Stimulated activated naive CD4-positive, alpha-beta T cell treated with Interleukin-2 at 50 U/mL for 16 hours (primary cell): Measurements from ENCODE around the gene CLIP4.

Experiments used
- DNase-seq: peaks from one replicate; lab custom pipeline; 2025; lab: John Stamatoyannopoulos, UW

Gene CLIP4

GRCh38 chr2:29139152-29139551, 23.9 kb downstream of the CLIP4 start:
- DNase-seq, result no peak

- DNase-seq, result no peak
Measured at GRCh38 chr2:29139731-29140130, 24.5 kb downstream of the CLIP4 start.

DNA sequence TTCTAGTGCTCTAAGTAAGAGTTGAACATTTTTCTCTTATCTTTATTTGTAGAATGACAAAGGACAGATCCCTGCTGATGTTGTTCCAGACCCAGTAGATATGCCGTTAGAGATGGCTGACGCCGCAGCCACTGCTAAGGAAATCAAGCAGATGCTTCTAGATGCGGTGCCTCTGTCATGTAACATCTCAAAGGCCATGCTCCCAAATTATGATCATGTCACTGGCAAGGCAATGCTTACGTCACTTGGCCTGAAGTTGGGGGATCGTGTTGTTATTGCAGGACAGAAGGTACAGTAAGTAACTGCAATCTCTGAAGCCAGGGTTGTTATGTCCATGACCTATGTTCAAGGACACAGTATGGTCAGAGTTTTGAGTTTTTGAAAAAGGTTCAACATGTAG, 28.4 kb downstream of the CLIP4 start:
- DNase-seq, result no peak

GRCh38 chr2:29146197-29146596, 31.0 kb downstream of the CLIP4 start:
- no peak for DNase-seq

DNA sequence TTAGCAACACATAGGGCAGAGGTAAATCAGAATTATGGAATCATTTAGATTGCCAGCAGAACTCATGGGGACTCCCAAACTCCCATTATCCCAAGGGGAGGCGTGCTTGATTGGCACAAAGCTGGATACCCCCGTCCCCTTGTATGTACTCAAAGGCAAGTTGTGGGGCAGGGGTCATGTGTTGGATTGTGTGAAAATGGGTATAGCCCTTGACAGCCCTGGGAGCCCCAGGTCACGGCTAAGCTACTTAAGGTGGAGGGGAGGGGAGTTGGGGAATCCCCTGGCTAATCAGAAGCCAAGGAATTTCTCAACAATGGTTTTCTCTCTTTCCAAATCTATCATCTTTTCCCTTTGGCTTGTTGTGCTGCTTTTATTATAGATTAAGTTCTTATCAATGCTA, 32.7 kb downstream of the CLIP4 start:
- no peak for DNase-seq

DNA sequence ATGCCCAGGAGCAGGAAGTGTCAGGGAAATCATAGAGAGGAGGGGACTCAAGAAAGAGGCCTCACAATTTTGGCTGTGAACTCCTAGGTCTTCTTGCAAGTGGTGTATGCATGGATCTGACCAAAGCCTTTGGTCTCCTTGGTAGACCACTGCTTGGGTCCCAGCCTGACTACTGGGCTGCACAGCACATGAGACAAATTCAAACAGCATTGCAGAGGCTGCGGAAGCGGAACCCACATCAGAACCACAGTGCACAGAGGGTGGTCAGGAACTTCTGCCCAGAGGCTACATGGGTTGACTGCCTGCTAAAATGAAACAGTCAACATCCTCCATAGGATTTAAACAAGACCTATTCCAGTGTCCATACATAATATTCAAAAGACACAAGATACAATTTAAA, 39.4 kb downstream of the CLIP4 start:
- DNase-seq, result no peak

DNA sequence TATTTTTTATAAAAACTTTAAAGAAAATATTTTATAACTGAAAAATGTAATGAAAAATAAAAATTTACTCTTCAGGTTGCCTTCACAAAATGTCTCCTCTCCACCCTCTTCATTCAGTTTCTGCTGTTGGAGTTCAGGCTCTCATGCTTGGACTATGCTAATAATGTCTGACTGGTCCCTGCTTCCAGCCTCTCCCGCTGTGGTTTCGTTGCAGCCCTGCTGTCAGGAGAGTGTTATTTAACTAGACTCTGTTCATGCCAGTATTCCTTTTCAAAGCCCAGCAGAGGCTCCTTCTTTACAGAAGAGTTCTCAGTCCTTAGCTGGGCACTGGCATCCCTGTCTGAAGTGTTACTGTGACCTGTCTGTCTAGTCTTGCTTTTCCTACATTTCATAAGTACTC, 40.4 kb downstream of the CLIP4 start:
- DNase-seq, result no peak

- DNase-seq, result no peak
Measured at GRCh38 chr2:29157131-29157530, 41.9 kb downstream of the CLIP4 start.

- DNase-seq, result no peak
Measured at GRCh38 chr2:29159125-29159524, 43.9 kb downstream of the CLIP4 start.

GRCh38 chr2:29160184-29160583, 45.0 kb downstream of the CLIP4 start:
- DNase-seq, result no peak

DNA sequence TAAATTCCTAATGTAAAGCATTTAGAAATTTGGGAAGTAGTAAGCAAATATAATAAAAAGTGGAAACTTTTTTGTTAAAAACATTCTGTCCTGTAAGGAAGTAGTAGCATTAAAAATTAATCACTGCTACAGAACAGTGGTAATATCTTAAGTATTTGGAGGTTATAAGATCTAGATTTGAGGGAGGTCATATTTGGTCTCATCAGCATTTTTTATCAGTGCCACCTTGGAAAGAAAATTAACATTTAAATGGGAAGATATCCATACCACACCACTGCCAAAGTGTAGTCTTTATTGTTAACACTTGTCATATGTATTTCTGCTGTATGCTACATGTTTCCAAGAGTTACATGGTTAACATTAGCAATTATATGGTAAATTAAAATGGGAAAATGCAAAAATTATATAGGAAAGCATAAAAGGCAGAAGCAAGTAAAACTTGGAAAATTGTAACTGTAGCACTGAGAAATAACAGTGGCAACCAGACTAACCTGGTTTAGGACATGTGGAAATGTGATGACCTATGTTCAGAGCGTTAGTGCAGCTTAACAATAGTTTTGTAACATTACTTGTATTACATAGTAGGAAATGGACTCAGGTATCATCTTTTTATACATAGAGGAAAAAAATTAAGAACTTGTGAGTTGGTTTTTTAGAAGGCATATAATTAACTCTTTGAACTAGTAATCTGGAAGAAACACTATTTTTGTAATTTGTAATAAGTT, 47.2 kb downstream of the CLIP4 start:
- DNase-seq, result no peak

GRCh38 chr2:29164091-29164846, 49.1 kb downstream of the CLIP4 start:
- no peak for DNase-seq

GRCh38 chr2:29165362-29166241, 50.4 kb downstream of the CLIP4 start:
- no peak for DNase-seq

- no peak for DNase-seq
Measured at GRCh38 chr2:29166242-29167039, 51.2 kb downstream of the CLIP4 start.

DNA sequence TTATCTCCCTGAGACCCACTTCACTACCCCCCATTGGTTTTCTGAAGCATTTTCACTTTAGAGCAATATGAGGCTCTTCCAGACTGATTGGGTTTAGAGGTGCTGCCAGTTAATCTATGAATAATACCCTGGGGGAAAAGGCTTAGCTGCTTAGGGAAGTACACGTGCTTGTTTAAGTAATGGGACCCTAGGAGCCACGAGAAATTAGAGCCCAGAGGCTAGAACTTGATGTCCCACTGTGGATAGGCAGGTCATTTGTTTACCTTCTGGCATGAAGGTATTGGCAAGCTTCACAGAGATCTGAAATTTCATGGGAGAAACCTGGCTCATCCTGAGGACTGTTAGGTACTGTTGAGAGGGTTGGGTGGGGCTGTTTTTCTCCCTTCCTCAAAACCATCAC, 59.7 kb downstream of the CLIP4 start:
- DNase-seq, result no peak

GRCh38 chr2:29175338-29175737, 60.1 kb downstream of the CLIP4 start:
- DNase-seq, result no peak

- no peak for DNase-seq
Measured at GRCh38 chr2:29182334-29182733, 67.1 kb downstream of the CLIP4 start.

DNA sequence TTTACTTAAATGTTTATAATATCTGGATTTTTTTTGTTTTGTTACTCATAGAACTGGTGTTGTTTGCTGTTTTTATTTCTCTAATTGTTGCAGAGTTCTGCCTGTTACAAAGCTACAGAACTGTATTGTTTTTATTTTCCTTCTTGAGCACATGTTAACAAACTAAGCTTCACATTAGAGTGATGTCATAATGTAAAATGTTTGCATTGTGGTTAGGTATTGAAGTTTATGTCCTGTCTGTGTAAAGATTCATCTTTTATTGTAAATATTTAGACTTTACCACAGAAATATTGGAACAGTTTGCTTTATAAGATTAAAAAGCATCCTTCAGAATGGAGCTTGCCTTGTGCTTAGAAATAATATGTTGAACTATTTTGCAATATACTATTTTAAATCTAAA, 67.7 kb downstream of the CLIP4 start:
- no peak for DNase-seq

DNA sequence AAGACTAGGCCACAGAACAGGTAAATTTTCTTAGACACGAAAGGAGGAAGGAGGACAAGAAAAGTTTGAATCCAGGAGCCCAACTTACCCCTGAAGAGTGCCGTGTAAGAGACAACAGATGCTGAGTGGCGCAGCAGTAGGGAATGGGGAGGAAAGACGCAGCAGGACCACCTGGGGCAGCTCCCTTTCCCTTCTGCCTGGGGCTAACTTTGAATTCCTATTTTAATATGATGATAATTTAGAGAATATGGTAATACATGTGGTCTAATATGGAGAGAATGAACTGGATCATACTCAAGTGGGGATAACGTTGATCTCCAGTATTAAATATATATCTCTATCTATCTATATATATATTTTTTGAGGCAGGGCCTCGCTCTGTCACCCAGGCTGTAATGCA, 69.3 kb downstream of the CLIP4 start:
- no peak for DNase-seq

- DNase-seq, result no peak
Measured at GRCh38 chr2:29186817-29187216, 71.6 kb downstream of the CLIP4 start.

GRCh38 chr2:29187926-29188325, 72.7 kb downstream of the CLIP4 start:
- no peak for DNase-seq

GRCh38 chr2:29189052-29189451, 73.8 kb downstream of the CLIP4 start:
- no peak for DNase-seq
